HEK293 (cell line): ENCODE data around the gene OR4D1.

Source experiments
- CTCF ChIA-PET: fragments of 350-600 bp; formaldehyde crosslinking; extraction: SDS; loops from one replicate; lab custom pipeline; 2021; ENCODE audit warnings: antibody characterized with exemption; lab: Yijun Ruan, JAX
- POLR2A ChIA-PET: fragments of 300-600 bp; formaldehyde crosslinking; extraction: SDS; loops from one replicate; lab custom pipeline; 2020; ENCODE audit warnings: antibody characterized with exemption, inconsistent platforms; lab: Yijun Ruan, JAX
- H3K27ac ChIP-seq: fragments of 200-500 bp; sonication (Bioruptor generic); 2 replicates; pipeline ENCODE4 v1.5.1; 2014; ENCODE audit warnings: low read depth, low read length, control low read depth, inconsistent platforms; ENCODE audit errors: extremely low read depth
- H3K36me3 ChIP-seq, 2 experiments: fragments of 200-500 bp in 1 of 2; sonication (Bioruptor generic) in 1 of 2; 1 replicate in 1 of 2; 2 replicates in 1 of 2; pipeline ENCODE4 v1.5.1; 2014 to 2017; ENCODE audit warnings: inconsistent platforms in 2 of 2, low read length in 2 of 2; ENCODE audit not compliant: control insufficient read depth in 2 of 2, insufficient read depth in 1 of 2
- H3K4me1 ChIP-seq: fragments of 200-500 bp; sonication (Bioruptor generic); 2 replicates; pipeline ENCODE4 v1.5.1; 2014; ENCODE audit warnings: mild to moderate bottlenecking, low read length, inconsistent platforms; ENCODE audit not compliant: control insufficient read depth, insufficient read depth
- H3K4me3 ChIP-seq: 2 replicates; pipeline ENCODE4 v1.5.1; 2011; ENCODE audit warnings: low read depth, mild to moderate bottlenecking, control low read depth, low read length, moderate library complexity
- H3K9me3 ChIP-seq: fragments of 200-500 bp; sonication (Bioruptor generic); 2 replicates; pipeline ENCODE4 v1.5.1; 2014; ENCODE audit warnings: low read depth, low read length, inconsistent platforms; ENCODE audit not compliant: control insufficient read depth, insufficient read depth
- ZBTB8A ChIP-seq: fragments of 450-650 bp; formaldehyde crosslinking; IDR thresholded peaks from 2 replicates; pipeline ENCODE4 v1.5.1; 2016; ENCODE audit warnings: missing biosample characterization, missing genetic modification characterization
- ZNF133 ChIP-seq: fragments of 450-650 bp; formaldehyde crosslinking; IDR thresholded peaks from 2 replicates; pipeline ENCODE4 v1.5.1; 2016; ENCODE audit warnings: missing biosample characterization, missing genetic modification characterization
- ZNF341 ChIP-seq: fragments of 450-650 bp; formaldehyde crosslinking; IDR thresholded peaks from 2 replicates; pipeline ENCODE4; 2016; ENCODE audit warnings: low read depth, missing biosample characterization, missing genetic modification characterization
- ZNF366 ChIP-seq: fragments of 450-650 bp; formaldehyde crosslinking; conservative IDR thresholded peaks from 2 replicates; pipeline ENCODE4 v1.5.1; 2016; ENCODE audit warnings: missing biosample characterization, missing genetic modification characterization
- ZNF37A ChIP-seq: fragments of 450-650 bp; IDR thresholded peaks from 2 replicates; pipeline ENCODE4 v1.5.1; 2018; ENCODE audit warnings: missing biosample characterization, missing genetic modification characterization
- ZNF426 ChIP-seq: fragments of 450-650 bp; formaldehyde crosslinking; IDR thresholded peaks from 2 replicates; pipeline ENCODE4 v1.5.1; 2017; ENCODE audit warnings: missing biosample characterization, missing genetic modification characterization, mild to moderate bottlenecking, inconsistent platforms, moderate library complexity
- ZNF530 ChIP-seq: fragments of 450-650 bp; formaldehyde crosslinking; IDR thresholded peaks from 2 replicates; pipeline ENCODE4 v1.5.1; 2016; ENCODE audit warnings: low read depth, missing biosample characterization, missing genetic modification characterization
- ZNF544 ChIP-seq: fragments of 450-650 bp; formaldehyde crosslinking; IDR thresholded peaks from 2 replicates; pipeline ENCODE4 v1.5.0; 2017; ENCODE audit warnings: missing biosample characterization, missing genetic modification characterization
- ZNF621 ChIP-seq: fragments of 450-650 bp; formaldehyde crosslinking; IDR thresholded peaks from 2 replicates; pipeline ENCODE4 v1.5.1; 2017; ENCODE audit warnings: missing biosample characterization, missing genetic modification characterization
- ZNF660 ChIP-seq: fragments of 450-650 bp; IDR thresholded peaks from 2 replicates; pipeline ENCODE4 v1.5.1; 2018; ENCODE audit warnings: missing biosample characterization, mild to moderate bottlenecking, missing genetic modification characterization
- ZSCAN23 ChIP-seq: fragments of 450-650 bp; formaldehyde crosslinking; IDR thresholded peaks from 2 replicates; pipeline ENCODE4 v1.5.1; 2016; ENCODE audit warnings: missing biosample characterization, missing genetic modification characterization
- ZXDB ChIP-seq: fragments of 450-650 bp; formaldehyde crosslinking; IDR thresholded peaks from 2 replicates; pipeline ENCODE4 v1.5.1; 2016; ENCODE audit warnings: missing biosample characterization, missing genetic modification characterization
- TF ChIP-seq, protein P1 (sequence below): fragments of 450-650 bp; formaldehyde crosslinking; IDR thresholded peaks from 2 replicates; pipeline ENCODE4 v1.5.1; 2016; ENCODE audit warnings: missing biosample characterization, missing genetic modification characterization
- TF ChIP-seq, protein P2 (sequence below): fragments of 450-650 bp; formaldehyde crosslinking; IDR thresholded peaks from 2 replicates; pipeline ENCODE4 v1.5.1; 2016; ENCODE audit warnings: missing biosample characterization, missing genetic modification characterization, borderline replicate concordance
- TF ChIP-seq, protein P3 (sequence below): fragments of 450-650 bp; formaldehyde crosslinking; IDR thresholded peaks from 2 replicates; pipeline ENCODE4 v1.5.1; 2016; ENCODE audit warnings: missing biosample characterization, missing genetic modification characterization
- TF ChIP-seq, protein P4 (sequence below): fragments of 450-650 bp; formaldehyde crosslinking; IDR thresholded peaks from 2 replicates; pipeline ENCODE4 v1.5.1; 2016; ENCODE audit warnings: missing biosample characterization, missing genetic modification characterization, borderline replicate concordance
- TF ChIP-seq, protein P5 (sequence below): fragments of 450-650 bp; formaldehyde crosslinking; IDR thresholded peaks from 2 replicates; pipeline ENCODE4 v1.5.1; 2016; ENCODE audit warnings: missing biosample characterization, missing genetic modification characterization, low read depth
- TF ChIP-seq, protein P6 (sequence below): fragments of 450-650 bp; formaldehyde crosslinking; IDR thresholded peaks from 2 replicates; pipeline ENCODE4 v1.5.1; 2017; ENCODE audit warnings: missing biosample characterization, missing genetic modification characterization
- TF ChIP-seq, protein P7 (sequence below): IDR thresholded peaks from 2 replicates; pipeline ENCODE4 v1.6.1; 2011; ENCODE audit warnings: mild to moderate bottlenecking, low read depth, low read length, borderline replicate concordance

Gene OR4D1

DNA sequence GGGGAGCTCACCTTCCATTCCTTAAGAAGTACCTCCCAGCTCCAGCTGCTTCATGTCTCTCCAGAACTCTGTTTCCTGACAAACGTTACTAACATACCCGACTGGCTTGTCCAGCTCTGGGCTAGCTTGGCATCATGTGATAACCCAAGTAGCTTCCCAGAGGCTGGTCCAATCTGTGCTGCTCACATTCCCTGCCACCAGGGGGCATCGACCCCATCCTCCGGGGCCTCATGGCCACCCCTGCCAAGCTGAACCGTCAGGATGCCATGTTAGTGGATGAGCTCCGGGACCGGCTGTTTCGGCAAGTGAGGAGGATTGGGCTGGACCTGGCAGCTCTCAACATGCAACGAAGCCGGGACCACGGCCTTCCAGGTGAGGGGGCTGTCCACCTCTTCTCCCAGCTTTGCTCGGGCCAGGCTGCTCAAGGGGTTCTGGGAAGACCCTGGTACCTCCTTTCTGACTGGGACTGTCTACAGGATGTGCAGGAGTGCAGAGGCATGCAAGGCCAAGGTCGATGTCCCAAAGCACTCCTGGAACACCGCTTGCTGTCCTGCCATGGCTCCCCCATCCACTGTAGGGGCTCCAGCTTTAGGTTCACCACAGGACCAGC lies 51.9 kb downstream of the OR4D1 start:
- Histone ChIP-seq H3K9me3 (no peaks in the 10 kb centered on the region), H3K36me3 (peaks cover 0 to 9% of the 10 kb centered on the region in 2 experiments; a peak in 1 of 3 replicates), H3K4me1 (no peaks in the 10 kb centered on the region; the same call in 1 of the 2 replicates), H3K27ac (no peak overlapping the region), H3K4me3 (no peak overlapping the region)
- TF ChIP-seq, protein P1, sequence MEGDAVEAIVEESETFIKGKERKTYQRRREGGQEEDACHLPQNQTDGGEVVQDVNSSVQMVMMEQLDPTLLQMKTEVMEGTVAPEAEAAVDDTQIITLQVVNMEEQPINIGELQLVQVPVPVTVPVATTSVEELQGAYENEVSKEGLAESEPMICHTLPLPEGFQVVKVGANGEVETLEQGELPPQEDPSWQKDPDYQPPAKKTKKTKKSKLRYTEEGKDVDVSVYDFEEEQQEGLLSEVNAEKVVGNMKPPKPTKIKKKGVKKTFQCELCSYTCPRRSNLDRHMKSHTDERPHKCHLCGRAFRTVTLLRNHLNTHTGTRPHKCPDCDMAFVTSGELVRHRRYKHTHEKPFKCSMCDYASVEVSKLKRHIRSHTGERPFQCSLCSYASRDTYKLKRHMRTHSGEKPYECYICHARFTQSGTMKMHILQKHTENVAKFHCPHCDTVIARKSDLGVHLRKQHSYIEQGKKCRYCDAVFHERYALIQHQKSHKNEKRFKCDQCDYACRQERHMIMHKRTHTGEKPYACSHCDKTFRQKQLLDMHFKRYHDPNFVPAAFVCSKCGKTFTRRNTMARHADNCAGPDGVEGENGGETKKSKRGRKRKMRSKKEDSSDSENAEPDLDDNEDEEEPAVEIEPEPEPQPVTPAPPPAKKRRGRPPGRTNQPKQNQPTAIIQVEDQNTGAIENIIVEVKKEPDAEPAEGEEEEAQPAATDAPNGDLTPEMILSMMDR (tag by site-specific recombination), result peak; percentile 63
- TF ChIP-seq ZBTB8A (tag by site-specific recombination) (no peak), ZXDB (tag by site-specific recombination) (peak; percentile 53; the same call in 1 of the 2 replicates)
- ChIA-PET CTCF (interaction anchor here (0.6 to 5.8 kb wide), 36 partner anchors 9 to 519 kb away, joined by 3 to 84 read pairs (median 5); partner anchors contain the start of genes EPX, LPO, MKS1 and OR4D2), POLR2A (interaction anchor here (0.6 to 3.3 kb wide), 4 partner anchors 15 to 235 kb away, joined by 3 to 14 read pairs (median 4); partner anchors contain the start of genes DYNLL2 and MKS1)

DNA sequence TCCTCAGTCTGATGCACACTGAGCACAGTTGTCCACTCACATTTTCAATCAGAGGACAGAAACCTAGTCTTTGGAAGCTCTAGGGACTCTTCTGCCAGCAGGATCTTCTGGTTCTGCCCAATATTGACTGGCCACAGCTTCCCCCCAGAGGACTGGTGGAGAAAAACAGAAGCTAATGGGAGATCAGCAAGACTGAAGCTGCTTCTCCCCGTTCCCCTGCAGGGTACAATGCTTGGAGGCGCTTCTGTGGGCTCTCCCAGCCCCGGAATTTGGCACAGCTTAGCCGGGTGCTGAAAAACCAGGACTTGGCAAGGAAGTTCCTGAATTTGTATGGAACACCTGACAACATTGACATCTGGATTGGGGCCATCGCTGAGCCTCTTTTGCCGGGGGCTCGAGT lies 54.7 kb downstream of the OR4D1 start:
- Histone ChIP-seq H3K27ac (no peak overlapping the region), H3K36me3 (peaks cover 0 to 32% of the 10 kb centered on the region in 2 experiments; a peak in 1 of 3 replicates), H3K4me1 (no peaks in the 10 kb centered on the region; the same call in 1 of the 2 replicates), H3K4me3 (no peak overlapping the region), H3K9me3 (no peaks in the 10 kb centered on the region)
- CTCF ChIA-PET, result interaction anchor here (5.8 kb wide), 1 partner anchor 10 kb away, joined by 84 read pairs; no protein-coding TSS in a partner anchor
- POLR2A ChIA-PET, result interaction anchor here (3.3 kb wide), 1 partner anchor 15 kb away, joined by 14 read pairs; the partner anchor contains the start of gene MKS1
- TF ChIP-seq ZNF426 (tag by site-specific recombination), result no peak
- no peak for TF ChIP-seq ZBTB8A (tag by site-specific recombination)
- no peak for TF ChIP-seq ZNF621
- TF ChIP-seq, protein P2, sequence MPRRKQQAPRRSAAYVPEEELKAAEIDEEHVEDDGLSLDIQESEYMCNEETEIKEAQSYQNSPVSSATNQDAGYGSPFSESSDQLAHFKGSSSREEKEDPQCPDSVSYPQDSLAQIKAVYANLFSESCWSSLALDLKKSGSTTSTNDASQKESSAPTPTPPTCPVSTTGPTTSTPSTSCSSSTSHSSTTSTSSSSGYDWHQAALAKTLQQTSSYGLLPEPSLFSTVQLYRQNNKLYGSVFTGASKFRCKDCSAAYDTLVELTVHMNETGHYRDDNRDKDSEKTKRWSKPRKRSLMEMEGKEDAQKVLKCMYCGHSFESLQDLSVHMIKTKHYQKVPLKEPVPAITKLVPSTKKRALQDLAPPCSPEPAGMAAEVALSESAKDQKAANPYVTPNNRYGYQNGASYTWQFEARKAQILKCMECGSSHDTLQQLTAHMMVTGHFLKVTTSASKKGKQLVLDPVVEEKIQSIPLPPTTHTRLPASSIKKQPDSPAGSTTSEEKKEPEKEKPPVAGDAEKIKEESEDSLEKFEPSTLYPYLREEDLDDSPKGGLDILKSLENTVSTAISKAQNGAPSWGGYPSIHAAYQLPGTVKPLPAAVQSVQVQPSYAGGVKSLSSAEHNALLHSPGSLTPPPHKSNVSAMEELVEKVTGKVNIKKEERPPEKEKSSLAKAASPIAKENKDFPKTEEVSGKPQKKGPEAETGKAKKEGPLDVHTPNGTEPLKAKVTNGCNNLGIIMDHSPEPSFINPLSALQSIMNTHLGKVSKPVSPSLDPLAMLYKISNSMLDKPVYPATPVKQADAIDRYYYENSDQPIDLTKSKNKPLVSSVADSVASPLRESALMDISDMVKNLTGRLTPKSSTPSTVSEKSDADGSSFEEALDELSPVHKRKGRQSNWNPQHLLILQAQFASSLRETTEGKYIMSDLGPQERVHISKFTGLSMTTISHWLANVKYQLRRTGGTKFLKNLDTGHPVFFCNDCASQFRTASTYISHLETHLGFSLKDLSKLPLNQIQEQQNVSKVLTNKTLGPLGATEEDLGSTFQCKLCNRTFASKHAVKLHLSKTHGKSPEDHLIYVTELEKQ (tag by site-specific recombination), result no peak
- no peak for TF ChIP-seq ZNF341 (tag by site-specific recombination)
- no peak for TF ChIP-seq ZNF660 (tag by site-specific recombination)
- TF ChIP-seq, protein P3, sequence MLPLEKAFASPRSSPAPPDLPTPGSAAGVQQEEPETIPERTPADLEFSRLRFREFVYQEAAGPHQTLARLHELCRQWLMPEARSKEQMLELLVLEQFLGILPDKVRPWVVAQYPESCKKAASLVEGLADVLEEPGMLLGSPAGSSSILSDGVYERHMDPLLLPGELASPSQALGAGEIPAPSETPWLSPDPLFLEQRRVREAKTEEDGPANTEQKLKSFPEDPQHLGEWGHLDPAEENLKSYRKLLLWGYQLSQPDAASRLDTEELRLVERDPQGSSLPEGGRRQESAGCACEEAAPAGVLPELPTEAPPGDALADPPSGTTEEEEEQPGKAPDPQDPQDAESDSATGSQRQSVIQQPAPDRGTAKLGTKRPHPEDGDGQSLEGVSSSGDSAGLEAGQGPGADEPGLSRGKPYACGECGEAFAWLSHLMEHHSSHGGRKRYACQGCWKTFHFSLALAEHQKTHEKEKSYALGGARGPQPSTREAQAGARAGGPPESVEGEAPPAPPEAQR (tag by site-specific recombination), result no peak
- TF ChIP-seq, protein P4, sequence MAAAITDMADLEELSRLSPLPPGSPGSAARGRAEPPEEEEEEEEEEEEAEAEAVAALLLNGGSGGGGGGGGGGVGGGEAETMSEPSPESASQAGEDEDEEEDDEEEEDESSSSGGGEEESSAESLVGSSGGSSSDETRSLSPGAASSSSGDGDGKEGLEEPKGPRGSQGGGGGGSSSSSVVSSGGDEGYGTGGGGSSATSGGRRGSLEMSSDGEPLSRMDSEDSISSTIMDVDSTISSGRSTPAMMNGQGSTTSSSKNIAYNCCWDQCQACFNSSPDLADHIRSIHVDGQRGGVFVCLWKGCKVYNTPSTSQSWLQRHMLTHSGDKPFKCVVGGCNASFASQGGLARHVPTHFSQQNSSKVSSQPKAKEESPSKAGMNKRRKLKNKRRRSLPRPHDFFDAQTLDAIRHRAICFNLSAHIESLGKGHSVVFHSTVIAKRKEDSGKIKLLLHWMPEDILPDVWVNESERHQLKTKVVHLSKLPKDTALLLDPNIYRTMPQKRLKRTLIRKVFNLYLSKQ (tag by site-specific recombination), result no peak
- no peak for TF ChIP-seq ZSCAN23 (tag by site-specific recombination)
- no peak for TF ChIP-seq ZNF37A (tag by site-specific recombination)
- TF ChIP-seq ZNF544 (tag by site-specific recombination), result no peak
- no peak for TF ChIP-seq ZNF366 (tag by site-specific recombination)
- TF ChIP-seq, protein P5, sequence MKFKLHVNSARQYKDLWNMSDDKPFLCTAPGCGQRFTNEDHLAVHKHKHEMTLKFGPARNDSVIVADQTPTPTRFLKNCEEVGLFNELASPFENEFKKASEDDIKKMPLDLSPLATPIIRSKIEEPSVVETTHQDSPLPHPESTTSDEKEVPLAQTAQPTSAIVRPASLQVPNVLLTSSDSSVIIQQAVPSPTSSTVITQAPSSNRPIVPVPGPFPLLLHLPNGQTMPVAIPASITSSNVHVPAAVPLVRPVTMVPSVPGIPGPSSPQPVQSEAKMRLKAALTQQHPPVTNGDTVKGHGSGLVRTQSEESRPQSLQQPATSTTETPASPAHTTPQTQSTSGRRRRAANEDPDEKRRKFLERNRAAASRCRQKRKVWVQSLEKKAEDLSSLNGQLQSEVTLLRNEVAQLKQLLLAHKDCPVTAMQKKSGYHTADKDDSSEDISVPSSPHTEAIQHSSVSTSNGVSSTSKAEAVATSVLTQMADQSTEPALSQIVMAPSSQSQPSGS (tag by site-specific recombination), result no peak
- TF ChIP-seq, protein P6, sequence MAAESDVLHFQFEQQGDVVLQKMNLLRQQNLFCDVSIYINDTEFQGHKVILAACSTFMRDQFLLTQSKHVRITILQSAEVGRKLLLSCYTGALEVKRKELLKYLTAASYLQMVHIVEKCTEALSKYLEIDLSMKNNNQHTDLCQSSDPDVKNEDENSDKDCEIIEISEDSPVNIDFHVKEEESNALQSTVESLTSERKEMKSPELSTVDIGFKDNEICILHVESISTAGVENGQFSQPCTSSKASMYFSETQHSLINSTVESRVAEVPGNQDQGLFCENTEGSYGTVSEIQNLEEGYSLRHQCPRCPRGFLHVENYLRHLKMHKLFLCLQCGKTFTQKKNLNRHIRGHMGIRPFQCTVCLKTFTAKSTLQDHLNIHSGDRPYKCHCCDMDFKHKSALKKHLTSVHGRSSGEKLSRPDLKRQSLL, result no peak
- TF ChIP-seq, protein P7, sequence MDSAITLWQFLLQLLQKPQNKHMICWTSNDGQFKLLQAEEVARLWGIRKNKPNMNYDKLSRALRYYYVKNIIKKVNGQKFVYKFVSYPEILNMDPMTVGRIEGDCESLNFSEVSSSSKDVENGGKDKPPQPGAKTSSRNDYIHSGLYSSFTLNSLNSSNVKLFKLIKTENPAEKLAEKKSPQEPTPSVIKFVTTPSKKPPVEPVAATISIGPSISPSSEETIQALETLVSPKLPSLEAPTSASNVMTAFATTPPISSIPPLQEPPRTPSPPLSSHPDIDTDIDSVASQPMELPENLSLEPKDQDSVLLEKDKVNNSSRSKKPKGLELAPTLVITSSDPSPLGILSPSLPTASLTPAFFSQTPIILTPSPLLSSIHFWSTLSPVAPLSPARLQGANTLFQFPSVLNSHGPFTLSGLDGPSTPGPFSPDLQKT, result no peak
- no peak for TF ChIP-seq ZNF530 (tag by site-specific recombination)
- TF ChIP-seq ZNF133 (tag by site-specific recombination), result no peak
